GM18499 (cell line): ENCODE data around the gene PPFIA1.

Experiments used
- ATAC-seq: cut with Tn5 transposase; IDR thresholded peaks from one replicate; pipeline ENCODE4 v1.9.1; 2021; ENCODE audit warnings: moderate number of reproducible peaks; ENCODE audit not compliant: insufficient read depth, unreplicated experiment

The PPFIA1 gene

DNA sequence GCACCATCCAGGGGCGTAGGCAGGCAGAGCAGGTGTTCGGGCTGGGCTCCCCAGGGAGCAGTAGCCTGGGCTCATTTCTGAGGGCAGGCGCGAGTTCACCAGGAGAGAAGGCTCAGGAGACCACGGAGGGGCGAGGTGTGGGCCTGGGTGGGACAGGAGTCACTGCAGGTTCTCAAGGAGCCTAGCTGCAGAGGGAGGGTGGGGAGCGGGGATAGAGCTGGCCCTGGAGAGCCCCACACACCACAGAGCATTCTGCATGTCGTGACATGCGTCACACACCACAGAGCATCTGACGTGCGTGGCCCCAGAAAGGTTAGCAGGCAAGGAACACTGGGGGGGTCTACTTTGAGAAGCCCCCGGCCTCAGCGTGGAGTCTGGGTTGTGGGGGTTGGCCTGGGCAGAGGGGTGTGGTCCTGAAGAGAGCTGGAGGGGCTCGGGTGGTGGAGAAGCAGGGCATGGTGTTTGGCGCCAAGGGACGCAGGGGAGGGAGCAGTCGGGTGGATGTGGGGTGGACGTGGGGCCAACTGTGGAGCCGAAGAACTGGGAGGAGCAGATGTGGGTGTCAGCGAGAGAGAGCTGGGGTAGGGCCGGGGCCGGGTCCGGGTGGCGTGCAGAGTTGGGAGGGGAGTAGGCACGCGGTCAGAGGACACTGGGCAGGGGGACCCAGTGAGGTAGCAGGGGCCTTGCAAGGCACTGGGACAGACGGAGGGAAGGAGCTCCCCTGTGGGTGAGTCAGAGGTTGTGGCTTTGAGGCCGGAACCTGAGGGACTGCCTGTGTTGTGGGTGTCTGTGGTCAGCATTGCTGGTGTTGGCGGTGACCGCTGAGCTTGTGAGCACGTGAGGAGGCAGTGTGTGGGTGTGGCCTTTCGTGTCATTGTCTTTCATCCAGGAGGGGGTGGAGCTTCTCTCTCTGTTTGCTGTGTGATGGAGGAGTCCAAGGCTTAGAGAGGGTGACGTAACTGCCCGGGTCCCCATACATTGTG lies 153.3 kb downstream of the PPFIA1 start:
- no peak for ATAC-seq

DNA sequence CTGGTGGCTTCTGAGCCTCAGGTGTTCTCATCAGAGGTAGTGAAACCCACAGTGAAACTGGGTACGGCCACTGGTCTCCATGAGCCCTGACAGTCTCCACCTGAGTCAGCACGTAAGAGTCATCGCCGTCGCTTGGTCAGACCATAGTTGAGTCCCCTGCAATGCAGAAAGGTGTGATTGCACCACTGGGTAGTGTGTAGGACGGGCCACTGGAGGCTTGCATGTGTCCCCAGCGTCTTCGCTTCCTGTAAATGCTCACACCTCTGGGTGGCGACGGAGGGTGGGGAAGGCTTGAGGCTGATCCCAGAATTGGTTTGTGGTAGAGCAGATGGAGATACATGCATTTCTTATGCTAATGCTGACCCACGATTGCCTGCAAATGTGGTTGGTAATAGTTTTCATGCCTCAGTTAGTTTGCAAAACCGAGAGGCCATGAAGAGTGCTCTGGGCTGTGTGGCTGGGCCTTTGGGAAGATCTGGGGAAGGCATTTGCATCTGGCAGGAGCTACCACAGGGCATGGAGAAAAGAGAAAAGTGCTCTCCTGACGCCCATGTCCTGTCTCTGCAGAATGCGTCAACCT lies 154.4 kb downstream of the PPFIA1 start:
- ATAC-seq = no peak

DNA sequence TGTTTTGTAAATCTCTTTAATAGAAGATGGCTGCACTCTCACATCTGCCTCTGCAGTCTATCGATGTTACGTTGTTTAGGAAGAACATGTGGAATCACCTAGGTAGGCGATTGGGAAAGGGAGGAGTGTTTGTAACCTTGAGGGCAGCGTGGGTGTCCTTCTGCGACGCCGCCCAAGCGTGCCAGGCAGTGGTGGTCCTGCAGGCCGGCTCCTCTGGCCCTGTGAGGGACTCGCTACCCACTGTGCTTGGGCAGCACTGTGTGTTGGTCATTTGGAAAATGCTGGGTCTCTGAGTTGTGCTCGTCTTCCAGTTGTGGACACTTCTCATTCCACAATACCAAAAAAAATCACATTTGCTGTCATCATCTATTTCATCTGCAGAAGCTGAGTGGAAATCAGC lies 156.9 kb downstream of the PPFIA1 start:
- ATAC-seq = no peak

DNA sequence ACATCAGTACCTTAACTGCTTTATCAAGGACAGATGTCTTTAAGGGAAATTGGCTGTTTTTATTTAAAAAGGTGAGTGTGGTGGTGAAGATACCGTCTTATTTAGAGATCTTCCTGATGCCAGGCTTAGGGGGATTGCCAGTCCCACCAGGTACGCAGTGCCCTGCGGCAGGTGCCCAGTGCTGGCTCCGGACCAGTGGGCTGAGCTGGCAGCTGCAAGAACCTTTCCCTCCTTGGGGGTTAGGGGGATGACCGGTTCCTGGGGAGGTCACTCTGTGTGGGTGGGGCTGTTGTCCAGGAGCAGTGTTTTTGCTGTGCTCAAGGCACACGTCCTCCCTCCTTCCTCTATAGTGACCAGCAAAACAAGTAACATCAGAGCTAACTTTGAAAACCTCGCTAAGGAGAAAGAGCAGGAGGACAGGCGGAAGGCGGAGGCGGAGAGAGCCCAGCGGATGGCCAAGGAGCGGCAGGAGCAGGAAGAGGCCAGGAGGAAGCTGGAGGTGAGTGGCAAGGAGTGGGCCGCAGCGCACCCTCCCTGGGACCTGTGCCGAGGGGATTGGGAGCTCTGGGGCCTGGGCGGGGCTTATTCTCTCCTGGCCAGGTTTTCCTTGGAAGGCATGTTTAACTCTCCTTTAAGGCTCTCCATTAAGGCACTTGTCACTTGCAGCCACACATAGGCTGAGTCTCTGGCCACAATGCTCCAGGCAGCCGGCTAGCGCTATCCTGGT lies 158.4 kb downstream of the PPFIA1 start:
- no peak for ATAC-seq

DNA sequence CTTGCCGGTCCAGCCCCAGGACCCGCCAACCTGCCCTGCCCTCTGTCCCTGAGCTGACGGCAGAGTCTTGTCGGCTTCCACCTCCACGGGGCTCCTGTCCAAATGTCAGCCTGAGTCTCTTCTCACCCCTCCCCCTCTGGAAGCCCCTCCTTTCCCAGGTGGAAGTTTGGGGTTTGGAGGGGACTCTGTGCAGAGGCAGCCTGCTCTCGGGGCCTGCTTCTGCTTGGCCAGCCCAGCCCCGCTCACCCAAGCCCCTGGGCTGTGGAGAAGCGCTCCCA lies 158.9 kb downstream of the PPFIA1 start:
- ATAC-seq = no peak

DNA sequence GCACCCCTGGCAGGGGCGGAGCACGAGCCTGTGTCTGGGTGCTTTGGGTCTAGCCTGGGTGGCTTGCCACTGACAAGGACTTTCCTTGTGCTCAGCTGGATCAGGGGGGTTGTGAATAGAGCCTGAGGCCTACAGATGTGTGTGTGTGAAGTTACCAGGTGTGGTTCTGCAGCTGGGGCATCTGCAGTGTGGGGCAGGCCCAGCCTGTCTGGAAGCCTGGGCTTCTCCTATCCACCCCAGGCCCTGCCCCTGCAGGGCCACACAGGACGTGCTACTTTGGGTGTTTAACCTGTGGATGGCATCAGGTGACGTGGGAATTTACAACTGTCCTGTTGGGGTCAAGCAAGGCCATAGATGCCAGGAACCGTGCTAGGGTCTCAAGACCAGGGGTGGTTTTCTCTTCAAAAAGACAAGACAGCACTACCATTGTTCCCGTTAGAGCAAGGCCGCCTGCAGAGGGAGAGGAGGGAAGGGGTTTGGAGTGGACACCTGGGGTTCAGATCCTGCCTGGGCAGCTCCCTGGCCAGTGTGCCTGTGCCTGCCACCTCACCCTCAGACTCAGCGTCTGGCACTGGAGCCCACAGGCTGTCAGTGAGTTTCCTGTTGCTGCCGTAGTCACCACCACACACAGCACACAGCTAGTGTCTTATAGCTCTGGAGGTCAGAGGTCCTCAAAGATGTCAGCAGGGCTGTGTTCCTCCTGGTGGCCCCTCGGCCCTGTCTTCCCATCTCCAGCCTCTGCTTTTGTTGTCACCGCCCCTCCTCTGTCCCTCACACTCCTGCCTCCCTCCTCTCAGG lies 159.4 kb downstream of the PPFIA1 start:
- no peak for ATAC-seq

DNA sequence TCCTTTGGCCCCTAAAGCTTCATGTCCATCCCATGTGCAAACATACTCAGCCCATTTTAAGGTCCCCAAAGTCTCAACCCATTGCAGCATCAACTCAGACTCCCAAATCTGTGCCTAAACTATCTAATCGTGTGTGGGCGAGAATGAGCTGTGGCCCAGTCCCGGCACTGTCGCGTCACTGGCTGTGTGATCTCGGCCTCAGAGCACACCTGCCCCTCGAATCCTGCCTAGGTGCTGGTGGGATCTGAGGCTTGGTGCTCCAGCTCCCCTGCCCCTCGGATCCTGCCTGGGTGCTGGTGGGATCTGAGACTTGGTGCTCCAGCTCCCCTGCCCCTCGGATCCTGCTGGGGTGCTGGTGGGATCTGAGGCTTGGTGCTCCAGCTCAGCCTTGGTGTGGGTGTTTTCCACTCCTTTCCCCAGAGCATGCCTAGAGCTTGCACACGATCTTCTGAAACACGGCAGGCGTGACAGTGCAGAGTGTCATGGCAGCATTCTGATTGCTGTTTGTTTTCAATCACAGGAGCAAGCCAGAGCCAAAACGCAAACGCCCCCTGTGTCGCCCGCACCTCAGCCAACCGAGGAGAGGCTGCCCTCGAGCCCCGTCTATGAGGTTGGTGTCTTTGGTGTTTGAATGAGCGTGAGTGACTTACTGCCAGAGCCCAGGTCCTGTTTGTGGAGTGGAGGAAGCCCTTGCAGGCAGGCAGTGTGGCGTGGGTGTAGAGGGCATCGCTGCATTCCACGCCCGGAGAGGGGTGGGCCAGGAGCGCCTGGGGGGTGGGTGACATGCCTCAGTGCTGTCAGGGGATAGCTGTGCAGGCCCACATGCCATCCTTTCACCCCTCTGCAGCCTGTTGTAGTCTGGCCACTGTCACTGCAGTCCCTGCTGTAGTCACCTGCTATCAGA lies 160.4 kb downstream of the PPFIA1 start:
- ATAC-seq = no peak

DNA sequence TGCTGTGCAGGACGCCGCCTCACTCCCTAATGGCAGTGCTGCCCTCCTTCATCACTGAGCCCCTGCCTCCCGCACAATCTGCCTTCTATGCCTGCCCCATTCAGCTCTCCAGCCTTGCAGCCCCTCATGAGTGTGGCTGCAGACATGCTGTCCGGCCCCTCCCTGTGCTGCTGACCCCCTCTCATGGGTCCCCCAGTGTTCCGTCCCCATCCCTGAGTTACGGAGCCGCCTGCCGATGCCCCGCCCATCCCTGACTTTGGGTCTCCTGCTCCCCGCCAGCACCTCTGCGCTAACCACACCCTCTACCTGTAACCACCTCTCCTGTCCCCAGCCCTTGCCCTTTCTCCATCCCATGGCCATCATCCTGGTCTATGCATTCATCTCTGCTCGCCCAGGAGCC lies 161.1 kb downstream of the PPFIA1 start:
- ATAC-seq = no peak

DNA sequence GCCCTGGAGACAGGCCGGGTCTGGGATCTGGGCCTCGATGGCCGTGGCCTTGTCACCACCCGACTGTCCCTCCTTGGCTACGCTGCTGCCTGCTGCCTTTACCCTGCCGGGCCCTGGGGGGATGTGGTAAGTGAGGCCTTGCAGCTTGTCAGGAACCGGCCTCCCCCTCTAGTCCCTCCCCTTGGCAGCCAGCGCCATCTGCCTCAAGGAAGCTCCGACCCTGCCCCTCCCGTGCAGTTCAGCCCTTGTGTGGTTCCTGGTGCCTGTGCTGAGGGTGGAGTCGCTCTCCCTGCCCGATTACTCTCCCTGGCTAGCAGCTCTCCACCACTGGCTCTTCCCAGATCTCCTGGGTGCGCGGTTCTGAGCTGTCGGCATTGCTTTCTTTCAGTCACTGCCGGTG lies 161.6 kb downstream of the PPFIA1 start:
- ATAC-seq = no peak

DNA sequence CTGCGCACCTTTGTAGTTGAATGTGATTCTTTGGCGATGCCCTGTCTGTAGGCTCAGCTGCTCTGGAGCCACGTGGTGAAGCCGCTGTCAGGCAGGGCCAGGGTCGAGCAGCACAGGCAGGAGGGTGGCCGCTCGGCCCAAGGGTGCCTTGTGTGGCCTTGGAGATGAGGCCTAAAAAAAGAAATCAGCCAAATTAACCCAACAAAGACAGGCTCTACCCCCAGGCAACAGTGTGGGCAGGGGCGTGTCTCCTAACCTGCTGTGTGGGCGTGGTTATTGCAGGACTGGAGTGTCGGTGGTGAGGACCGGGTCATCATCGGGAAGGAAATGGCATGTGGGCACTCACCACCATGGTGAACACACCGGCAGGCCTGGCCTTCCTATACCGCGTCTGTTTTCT lies 162.1 kb downstream of the PPFIA1 start:
- ATAC-seq = no peak

DNA sequence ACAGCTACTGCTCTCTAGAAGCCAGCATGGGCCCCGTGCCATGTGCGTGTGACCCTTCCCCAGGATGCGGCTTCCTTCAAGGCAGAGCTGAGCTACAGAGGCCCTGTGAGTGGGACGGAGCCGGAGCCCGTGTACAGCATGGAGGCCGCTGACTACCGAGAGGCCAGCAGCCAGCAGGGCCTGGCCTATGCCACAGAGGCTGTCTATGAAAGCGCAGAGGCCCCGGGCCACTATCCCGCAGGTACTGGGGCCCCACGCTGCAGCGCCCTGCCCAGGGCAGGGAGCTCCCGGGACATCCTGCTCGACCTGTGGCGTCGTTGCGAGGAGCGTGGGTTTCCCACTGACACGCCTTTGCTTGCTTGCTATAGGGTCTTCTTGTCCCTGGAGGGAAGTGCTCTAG lies 162.5 kb downstream of the PPFIA1 start:
- no peak for ATAC-seq

DNA sequence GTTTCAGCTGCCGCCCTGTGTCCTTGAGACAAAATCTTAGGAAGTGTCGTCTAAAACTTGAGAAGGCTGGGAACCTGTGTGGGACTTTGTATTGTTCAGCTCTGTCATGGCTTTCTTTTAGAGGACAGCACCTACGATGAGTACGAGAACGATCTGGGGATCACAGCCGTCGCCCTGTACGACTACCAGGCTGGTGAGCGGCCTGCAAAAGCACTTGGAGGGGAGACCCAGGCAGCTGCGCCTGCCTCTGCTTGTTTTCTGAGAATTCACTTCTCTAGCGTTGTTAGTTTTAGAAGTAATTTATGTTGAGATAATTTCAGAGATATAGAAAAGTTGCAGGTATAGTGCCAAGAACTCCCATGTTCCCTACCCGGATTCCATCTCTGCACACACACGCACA lies 163.0 kb downstream of the PPFIA1 start:
- ATAC-seq = no peak
